GM12878 (cell line): Measurements from ENCODE around the gene PRR5L. TPM values are rescaled to one million over a fixed set of nuclear protein-coding genes. Genes with fewer than 3 reads are reported as not detected.

ENCODE experiments used
- ATAC-seq: fragments of 200-7000 bp; cut with Tn5 transposase; 3 replicates; pipeline ENCODE4 v1.9.1; 2020; ENCODE audit warnings: mild to moderate bottlenecking, moderate library complexity
- BruUV-seq: library from RNA; stranded (reverse); fragments of 400-500 nt; replicated peaks from 2 replicates; lab custom pipeline; 2021; lab: Mats Ljungman, UMichigan
- CTCF ChIA-PET: fragments of 300-600 bp; sonication (Branson Sonifier 250); formaldehyde crosslinking; extraction: SDS; loops from one replicate; lab custom pipeline; 2021; ENCODE audit warnings: inconsistent platforms; lab: Yijun Ruan, JAX
- POLR2A ChIA-PET: fragments of 350-600 bp; formaldehyde crosslinking; extraction: SDS; loops from one replicate; lab custom pipeline; 2021; ENCODE audit warnings: inconsistent platforms; lab: Charles Lee
- RAD21 ChIA-PET: fragments of 300-600 bp; sonication (Branson Sonifier 250); formaldehyde crosslinking; loops from one replicate; lab custom pipeline; 2023; ENCODE audit warnings: antibody characterized with exemption; ENCODE audit not compliant: unreplicated experiment; lab: Charles Lee
- SMC1A ChIA-PET: fragments of 300-600 bp; sonication (Branson Sonifier 250); formaldehyde crosslinking; loops from one replicate; lab custom pipeline; 2023; ENCODE audit not compliant: unreplicated experiment, uncharacterized antibody; lab: Charles Lee
- DNase-seq: peaks from one replicate; pipeline ENCODE4 v3.0.0-alpha.2; 2011; ENCODE audit warnings: low read depth, low spot score
- FAIRE-seq: peaks from 3 replicates; lab custom pipeline; 2011; peaks lifted over from hg19 to GRCh38; lab: Jason Lieb, UNC
- H2AFZ ChIP-seq: 2 replicates; pipeline ENCODE4 v1.6.0; 2011; ENCODE audit warnings: low read depth, low read length, control low read depth; ENCODE audit not compliant: control insufficient read depth
- H3K27ac ChIP-seq: 2 replicates; pipeline ENCODE4 v1.5.1; 2011; ENCODE audit warnings: control low read depth; ENCODE audit not compliant: control insufficient read depth, insufficient read depth
- H3K27me3 ChIP-seq, 2 experiments: replicated peaks in 1 of 2; 2 replicates each; pipeline versions ENCODE4 v1.6.0 to v1.6.1; 2011; ENCODE audit warnings: low read length in 1 of 2; ENCODE audit not compliant: control insufficient read depth in 2 of 2, insufficient read depth in 2 of 2
- H3K36me3 ChIP-seq, 2 experiments: 2 replicates each; pipeline ENCODE4 v1.5.1; 2011; ENCODE audit warnings: low read length in 1 of 2; ENCODE audit not compliant: control insufficient read depth in 2 of 2, insufficient read depth in 2 of 2
- H3K4me1 ChIP-seq: 2 replicates; pipeline ENCODE4 v1.6.1; 2011; ENCODE audit warnings: mild to moderate bottlenecking, low read length, moderate library complexity, mixed read lengths; ENCODE audit not compliant: control insufficient read depth, insufficient read depth
- H3K4me2 ChIP-seq: 2 replicates; pipeline ENCODE4 v1.6.0; 2011; ENCODE audit warnings: control low read depth; ENCODE audit not compliant: control insufficient read depth, insufficient read depth
- H3K4me3 ChIP-seq: fragments of 200-600 bp; sonication (generic); 2 replicates; pipeline ENCODE4 v1.5.1; 2016
- H3K79me2 ChIP-seq: 2 replicates; pipeline ENCODE4 v1.6.0; 2011; ENCODE audit warnings: low read length; ENCODE audit not compliant: control insufficient read depth, insufficient read depth
- H3K9ac ChIP-seq: 2 replicates; pipeline ENCODE4 v1.8.0; 2011; ENCODE audit warnings: low read length, control low read depth, mixed read lengths; ENCODE audit not compliant: control insufficient read depth, insufficient read depth
- H3K9me3 ChIP-seq: replicated peaks from 3 replicates; pipeline ENCODE4 v1.5.1; 2011; ENCODE audit warnings: mild to moderate bottlenecking, low read length; ENCODE audit not compliant: control insufficient read depth, insufficient read depth
- H4K20me1 ChIP-seq: 2 replicates; pipeline ENCODE4 v1.6.0; 2011; ENCODE audit not compliant: control insufficient read depth, insufficient read depth
- BRCA1 ChIP-seq: IDR thresholded peaks from 2 replicates; pipeline ENCODE4 v1.6.1; 2011; ENCODE audit warnings: low read depth, low read length, improper control_type of control experiment
- CUX1 ChIP-seq: IDR thresholded peaks from 2 replicates; pipeline ENCODE4 v1.6.1; 2012; ENCODE audit warnings: improper control_type of control experiment, low read depth, low read length; ENCODE audit not compliant: insufficient replicate concordance
- EP300 ChIP-seq, 2 experiments: fragments of 150-350 bp in 1 of 2; IDR thresholded peaks; 2 replicates each; pipeline ENCODE4 v1.6.1; 2011 to 2012; ENCODE audit warnings: low read depth in 2 of 2, low read length in 2 of 2, borderline replicate concordance in 1 of 2, improper control_type of control experiment in 1 of 2, inconsistent platforms in 1 of 2; ENCODE audit not compliant: control insufficient read depth in 1 of 2
- HDGF ChIP-seq: fragments of 450-650 bp; IDR thresholded peaks from 2 replicates; pipeline ENCODE4 v1.6.1; 2016; ENCODE audit warnings: antibody characterized with exemption
- IRF5 ChIP-seq: fragments of 450-650 bp; IDR thresholded peaks from 2 replicates; pipeline ENCODE4 v1.6.1; 2017; ENCODE audit warnings: borderline replicate concordance
- YBX1 ChIP-seq: fragments of 450-650 bp; IDR thresholded peaks from 2 replicates; pipeline ENCODE4 v1.6.1; 2016; ENCODE audit warnings: antibody characterized with exemption
- ZNF217 ChIP-seq: fragments of 450-650 bp; IDR thresholded peaks from 2 replicates; pipeline ENCODE4 v1.6.1; 2017; ENCODE audit warnings: antibody characterized with exemption, mild to moderate bottlenecking
- WGBS: methylation state at CpG from one replicate; pipeline ENCODE4 v1.1.6; 2016; ENCODE audit warnings: low lambda C conversion rate; ENCODE audit not compliant: insufficient replicate concordance, insufficient coverage; ENCODE audit errors: missing lambda C conversion rate; 5-methylcytosine and 5-hydroxymethylcytosine counted together
- in situ Hi-C: fragments of 300-500 bp; cut with MboI; formaldehyde crosslinking; loops from 9 replicates; pipeline ENCODE4 v1.14.3; 2018; ENCODE audit warnings: mixed read lengths
- intact Hi-C: fragments of 100-400 bp; cut with micrococcal nuclease; formaldehyde crosslinking; loops from one replicate; pipeline ENCODE4 v1.14.2; 2022; ENCODE audit not compliant: unreplicated experiment
- polyA plus RNA-seq, 11 experiments: library from polyadenylated mRNA; depleted of rRNA in 4 of 11; unstranded in 6 of 11; stranded (reverse) in 5 of 11; fragments of >200 nt; fragmentation: Nextera tagmentation in 4 of 11; fragmentation: Illumina TruSeq in 1 of 11; extraction: Ambion mirVana in 4 of 11; extraction: Trizol in 1 of 11; gene quantifications; 1 replicate in 1 of 11; 2 replicates in 10 of 11; pipeline versions ENCODE4 v1.2.1 to v1.2.3, GENCODE V29; 2011 to 2016; ENCODE audit warnings: inconsistent platforms in 2 of 11, missing spikeins in 2 of 11, low read depth in 1 of 11
- total RNA-seq, 4 experiments: library from RNA; depleted of rRNA in 3 of 4; stranded (reverse); fragments of >200 nt in 3 of 4; fragmentation: Illumina TruSeq in 1 of 4; extraction: Trizol in 1 of 4; gene quantifications; 2 replicates each; pipeline versions ENCODE4 v1.2.1 to v1.2.3, GENCODE V29; 2013 to 2021

Gene PRR5L
- total and polyA plus RNA-seq, 10 of the 15 experiments (the other 5 are each of a cell fraction or from before 2014, with no cell fraction given): 0.11 to 4.2 (median 0.67) TPM; not detected in 1

- BruUV-seq: no TSS peak
- ChIA-PET RAD21 (interaction anchor here (1.2 to 1.5 kb wide), 2 partner anchors 171 to 184 kb away, joined by 5 to 9 read pairs; no protein-coding TSS in a partner anchor), SMC1A (interaction anchor here (2.9 to 3.3 kb wide), 2 partner anchors 170 to 184 kb away, joined by 22 to 44 read pairs; no protein-coding TSS in a partner anchor), POLR2A (no interaction called here), CTCF (interaction anchor here (0.9 to 1.8 kb wide), 7 partner anchors 9 to 184 kb away, joined by 3 to 12 read pairs (median 5); no protein-coding TSS in a partner anchor)
- FAIRE-seq (no peak), DNase-seq (no peak), ATAC-seq (no peak)
- Histone ChIP-seq H3K9ac (no peak overlapping the region), H3K27ac (no peak overlapping the region), H2AFZ (no peak overlapping the region), H3K4me3 (no peak overlapping the region), H3K27me3 (peaks cover 0 to 2% of the 10 kb centered on the region in 2 experiments; a peak in 1 of 4 replicates), H3K79me2 (no peaks in the 10 kb centered on the region), H4K20me1 (no peaks in the 10 kb centered on the region), H3K36me3 (no peaks in the 10 kb centered on the region), H3K4me1 (no peaks in the 10 kb centered on the region), H3K4me2 (no peak overlapping the region), H3K9me3 (no peaks in the 10 kb centered on the region)
- in situ Hi-C loops (loop anchor here (10.0 kb wide), 1 partner anchor 166 kb away; no protein-coding TSS in a partner anchor), intact Hi-C loops (no loop called here)
- TF ChIP-seq CUX1 (no peak), HDGF (no peak), YBX1 (no peak), EP300 (IDR thresholded peaks at IDR 0.05; ENCODE audit: borderline replicate concordance in 1 of 2, control insufficient read depth in 1 of 2, low read depth in 2 of 2, low read length in 2 of 2) (no peak), ZNF217 (no peak), IRF5 (no peak), BRCA1 (no peak)
- whole genome bisulfite sequencing: 0% methylated on average over 1 of the region's 1 CpG
Measured at GRCh38 chr11:36308577-36308976, 12.5 kb downstream of the PRR5L start.
